ENCODE measurements around the gene PTCD1. TPM values are rescaled to one million over a fixed set of nuclear protein-coding genes. Genes with fewer than 3 reads are reported as not detected.
A peak's percentile ranks its signal among the peaks of the same experiment; 100 is the strongest.

PTCD1 gene
- total and polyA plus RNA-seq, 9 of the 15 experiments (the other 6 are each of a cell fraction or from before 2014, with no cell fraction given): 0.46 to 17.1 (median 6.2) TPM

DNA sequence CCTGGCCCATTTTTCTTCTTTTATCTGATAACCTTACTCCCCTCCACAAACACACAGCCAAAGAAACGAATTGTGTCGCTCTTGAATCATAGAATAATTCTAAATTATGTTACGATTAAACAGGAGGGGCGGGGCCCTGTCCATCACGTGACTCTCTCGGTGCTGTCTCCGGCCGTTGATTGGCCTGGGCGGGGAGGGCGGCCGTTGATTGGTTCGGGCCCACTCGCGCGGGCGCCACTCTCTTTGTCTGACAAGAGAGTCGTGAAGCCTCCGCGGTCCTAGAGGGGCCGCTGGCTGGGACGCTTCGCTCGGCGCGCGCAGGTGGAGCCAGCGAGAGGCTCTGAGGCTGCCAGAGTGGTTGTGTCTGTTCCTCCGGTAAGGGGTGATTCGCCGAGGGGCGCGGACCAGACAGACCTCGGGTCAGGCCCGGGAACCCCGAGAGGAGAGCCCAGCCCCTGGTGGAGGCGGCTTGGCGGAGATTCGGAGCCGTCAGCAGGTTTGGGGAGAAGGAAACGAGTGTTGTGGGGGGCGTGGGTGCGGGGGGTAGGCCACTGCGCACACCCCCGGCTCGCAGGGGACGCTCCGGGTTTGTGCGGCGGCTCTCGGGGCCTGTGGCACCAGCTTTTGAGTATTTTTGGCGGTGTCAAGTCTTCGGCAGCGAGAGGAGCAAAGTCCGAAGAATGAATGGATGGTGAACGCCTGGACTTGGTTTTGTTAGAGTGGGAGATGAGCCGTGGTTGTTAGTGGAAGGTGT lies 34.1 kb upstream of the PTCD1 start, which contains the start of gene ZNF789 (continued):
- TF ChIP-seq RUNX1 (IDR thresholded peaks at IDR 0.05; ENCODE audit: low read depth) (no peak), ZNF583 (CRISPR knock-in tag; IDR thresholded peaks at IDR 0.05) (peak; percentile 70; the same call in 1 of the 2 replicates), SMARCA4 (IDR thresholded peaks at IDR 0.05) (no peak), DNMT1 (IDR thresholded peaks at IDR 0.05) (peak; percentile 94; the same call in 1 of the 2 replicates), ZNF764 (CRISPR knock-in tag; IDR thresholded peaks at IDR 0.05; ENCODE audit: low read depth) (no peak), SREBF2 (CRISPR knock-in tag; IDR thresholded peaks at IDR 0.05) (peak; percentile 94; the same call in 1 of the 2 replicates)
- TF ChIP-seq, protein P1, sequence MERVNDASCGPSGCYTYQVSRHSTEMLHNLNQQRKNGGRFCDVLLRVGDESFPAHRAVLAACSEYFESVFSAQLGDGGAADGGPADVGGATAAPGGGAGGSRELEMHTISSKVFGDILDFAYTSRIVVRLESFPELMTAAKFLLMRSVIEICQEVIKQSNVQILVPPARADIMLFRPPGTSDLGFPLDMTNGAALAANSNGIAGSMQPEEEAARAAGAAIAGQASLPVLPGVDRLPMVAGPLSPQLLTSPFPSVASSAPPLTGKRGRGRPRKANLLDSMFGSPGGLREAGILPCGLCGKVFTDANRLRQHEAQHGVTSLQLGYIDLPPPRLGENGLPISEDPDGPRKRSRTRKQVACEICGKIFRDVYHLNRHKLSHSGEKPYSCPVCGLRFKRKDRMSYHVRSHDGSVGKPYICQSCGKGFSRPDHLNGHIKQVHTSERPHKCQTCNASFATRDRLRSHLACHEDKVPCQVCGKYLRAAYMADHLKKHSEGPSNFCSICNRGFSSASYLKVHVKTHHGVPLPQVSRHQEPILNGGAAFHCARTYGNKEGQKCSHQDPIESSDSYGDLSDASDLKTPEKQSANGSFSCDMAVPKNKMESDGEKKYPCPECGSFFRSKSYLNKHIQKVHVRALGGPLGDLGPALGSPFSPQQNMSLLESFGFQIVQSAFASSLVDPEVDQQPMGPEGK (CRISPR knock-in tag; IDR thresholded peaks at IDR 0.05; ENCODE audit: borderline replicate concordance): no peak
- TF ChIP-seq, protein P2, sequence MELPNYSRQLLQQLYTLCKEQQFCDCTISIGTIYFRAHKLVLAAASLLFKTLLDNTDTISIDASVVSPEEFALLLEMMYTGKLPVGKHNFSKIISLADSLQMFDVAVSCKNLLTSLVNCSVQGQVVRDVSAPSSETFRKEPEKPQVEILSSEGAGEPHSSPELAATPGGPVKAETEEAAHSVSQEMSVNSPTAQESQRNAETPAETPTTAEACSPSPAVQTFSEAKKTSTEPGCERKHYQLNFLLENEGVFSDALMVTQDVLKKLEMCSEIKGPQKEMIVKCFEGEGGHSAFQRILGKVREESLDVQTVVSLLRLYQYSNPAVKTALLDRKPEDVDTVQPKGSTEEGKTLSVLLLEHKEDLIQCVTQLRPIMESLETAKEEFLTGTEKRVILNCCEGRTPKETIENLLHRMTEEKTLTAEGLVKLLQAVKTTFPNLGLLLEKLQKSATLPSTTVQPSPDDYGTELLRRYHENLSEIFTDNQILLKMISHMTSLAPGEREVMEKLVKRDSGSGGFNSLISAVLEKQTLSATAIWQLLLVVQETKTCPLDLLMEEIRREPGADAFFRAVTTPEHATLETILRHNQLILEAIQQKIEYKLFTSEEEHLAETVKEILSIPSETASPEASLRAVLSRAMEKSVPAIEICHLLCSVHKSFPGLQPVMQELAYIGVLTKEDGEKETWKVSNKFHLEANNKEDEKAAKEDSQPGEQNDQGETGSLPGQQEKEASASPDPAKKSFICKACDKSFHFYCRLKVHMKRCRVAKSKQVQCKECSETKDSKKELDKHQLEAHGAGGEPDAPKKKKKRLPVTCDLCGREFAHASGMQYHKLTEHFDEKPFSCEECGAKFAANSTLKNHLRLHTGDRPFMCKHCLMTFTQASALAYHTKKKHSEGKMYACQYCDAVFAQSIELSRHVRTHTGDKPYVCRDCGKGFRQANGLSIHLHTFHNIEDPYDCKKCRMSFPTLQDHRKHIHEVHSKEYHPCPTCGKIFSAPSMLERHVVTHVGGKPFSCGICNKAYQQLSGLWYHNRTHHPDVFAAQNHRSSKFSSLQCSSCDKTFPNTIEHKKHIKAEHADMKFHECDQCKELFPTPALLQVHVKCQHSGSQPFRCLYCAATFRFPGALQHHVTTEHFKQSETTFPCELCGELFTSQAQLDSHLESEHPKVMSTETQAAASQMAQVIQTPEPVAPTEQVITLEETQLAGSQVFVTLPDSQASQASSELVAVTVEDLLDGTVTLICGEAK (IDR thresholded peaks at IDR 0.05): no peak
- TF ChIP-seq, protein P2 (CRISPR knock-in tag; IDR thresholded peaks at IDR 0.05): no peak
- TF ChIP-seq, protein P3, sequence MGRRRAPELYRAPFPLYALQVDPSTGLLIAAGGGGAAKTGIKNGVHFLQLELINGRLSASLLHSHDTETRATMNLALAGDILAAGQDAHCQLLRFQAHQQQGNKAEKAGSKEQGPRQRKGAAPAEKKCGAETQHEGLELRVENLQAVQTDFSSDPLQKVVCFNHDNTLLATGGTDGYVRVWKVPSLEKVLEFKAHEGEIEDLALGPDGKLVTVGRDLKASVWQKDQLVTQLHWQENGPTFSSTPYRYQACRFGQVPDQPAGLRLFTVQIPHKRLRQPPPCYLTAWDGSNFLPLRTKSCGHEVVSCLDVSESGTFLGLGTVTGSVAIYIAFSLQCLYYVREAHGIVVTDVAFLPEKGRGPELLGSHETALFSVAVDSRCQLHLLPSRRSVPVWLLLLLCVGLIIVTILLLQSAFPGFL (CRISPR knock-in tag; IDR thresholded peaks at IDR 0.05): no peak
- TF ChIP-seq, protein P4, sequence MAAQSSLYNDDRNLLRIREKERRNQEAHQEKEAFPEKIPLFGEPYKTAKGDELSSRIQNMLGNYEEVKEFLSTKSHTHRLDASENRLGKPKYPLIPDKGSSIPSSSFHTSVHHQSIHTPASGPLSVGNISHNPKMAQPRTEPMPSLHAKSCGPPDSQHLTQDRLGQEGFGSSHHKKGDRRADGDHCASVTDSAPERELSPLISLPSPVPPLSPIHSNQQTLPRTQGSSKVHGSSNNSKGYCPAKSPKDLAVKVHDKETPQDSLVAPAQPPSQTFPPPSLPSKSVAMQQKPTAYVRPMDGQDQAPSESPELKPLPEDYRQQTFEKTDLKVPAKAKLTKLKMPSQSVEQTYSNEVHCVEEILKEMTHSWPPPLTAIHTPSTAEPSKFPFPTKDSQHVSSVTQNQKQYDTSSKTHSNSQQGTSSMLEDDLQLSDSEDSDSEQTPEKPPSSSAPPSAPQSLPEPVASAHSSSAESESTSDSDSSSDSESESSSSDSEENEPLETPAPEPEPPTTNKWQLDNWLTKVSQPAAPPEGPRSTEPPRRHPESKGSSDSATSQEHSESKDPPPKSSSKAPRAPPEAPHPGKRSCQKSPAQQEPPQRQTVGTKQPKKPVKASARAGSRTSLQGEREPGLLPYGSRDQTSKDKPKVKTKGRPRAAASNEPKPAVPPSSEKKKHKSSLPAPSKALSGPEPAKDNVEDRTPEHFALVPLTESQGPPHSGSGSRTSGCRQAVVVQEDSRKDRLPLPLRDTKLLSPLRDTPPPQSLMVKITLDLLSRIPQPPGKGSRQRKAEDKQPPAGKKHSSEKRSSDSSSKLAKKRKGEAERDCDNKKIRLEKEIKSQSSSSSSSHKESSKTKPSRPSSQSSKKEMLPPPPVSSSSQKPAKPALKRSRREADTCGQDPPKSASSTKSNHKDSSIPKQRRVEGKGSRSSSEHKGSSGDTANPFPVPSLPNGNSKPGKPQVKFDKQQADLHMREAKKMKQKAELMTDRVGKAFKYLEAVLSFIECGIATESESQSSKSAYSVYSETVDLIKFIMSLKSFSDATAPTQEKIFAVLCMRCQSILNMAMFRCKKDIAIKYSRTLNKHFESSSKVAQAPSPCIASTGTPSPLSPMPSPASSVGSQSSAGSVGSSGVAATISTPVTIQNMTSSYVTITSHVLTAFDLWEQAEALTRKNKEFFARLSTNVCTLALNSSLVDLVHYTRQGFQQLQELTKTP (IDR thresholded peaks at IDR 0.05; ENCODE audit: low read depth in 1 of 2, partially characterized antibody in 2 of 2): no peak
